Measurements from ENCODE around the gene NFIB.

The NFIB gene

DNA sequence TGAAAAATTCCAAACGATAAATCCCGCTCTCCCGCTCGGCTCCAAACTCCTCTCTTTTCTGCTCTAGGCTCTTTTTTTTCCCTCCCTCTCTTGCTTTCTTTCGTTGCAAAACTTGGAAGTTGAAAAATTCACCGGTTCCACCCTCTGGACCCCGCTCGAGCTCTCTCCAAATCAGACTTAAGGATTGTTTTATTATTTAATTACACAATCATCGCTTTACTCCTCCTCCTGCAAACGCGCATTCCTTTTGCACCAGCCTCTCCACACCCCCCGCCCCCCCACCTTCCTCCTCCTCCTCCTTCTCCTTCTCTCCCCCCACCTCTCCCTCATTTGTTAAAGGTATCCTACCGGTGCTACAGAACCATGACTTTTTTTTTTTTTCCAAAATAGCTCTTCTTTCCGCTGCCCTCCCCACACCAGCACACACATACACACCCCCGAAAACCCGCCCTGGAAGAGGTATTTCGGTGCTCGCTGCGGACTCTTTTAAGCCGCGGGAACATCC lies 535 bp upstream of the NFIB start:
- peaks cover 66% of the 10 kb centered on the region for H3K27me3 ChIP-seq (ENCODE audit: insufficient read depth, insufficient read length)
- peak overlapping the region; percentile 82 for H3K9ac ChIP-seq (ENCODE audit: insufficient read length, low read depth)
- peak overlapping the region; percentile 67 for H3K4me3 ChIP-seq (ENCODE audit: insufficient read length, low read depth)
- no peaks in the 10 kb centered on the region for H3K36me3 ChIP-seq (ENCODE audit: insufficient read depth, insufficient read length, low read length)
- no peaks in the 10 kb centered on the region for H3K4me1 ChIP-seq (ENCODE audit: insufficient read depth, insufficient read length)
- H3K9me3 ChIP-seq (ENCODE audit: insufficient read depth, low read length): no peaks in the 10 kb centered on the region
- TF ChIP-seq ZNF274 (IDR thresholded peaks at IDR 0.05; ENCODE audit: low read depth, low read length) (no peak), SUZ12 (IDR thresholded peaks at IDR 0.05; ENCODE audit: extremely low read depth, insufficient read depth, insufficient read length) (no peak), YY1 (IDR thresholded peaks at IDR 0.05; ENCODE audit: insufficient read depth, insufficient read length) (no peak)
- peak; percentile 68 for DNase-seq (ENCODE audit: low read depth, low spot score)

DNA sequence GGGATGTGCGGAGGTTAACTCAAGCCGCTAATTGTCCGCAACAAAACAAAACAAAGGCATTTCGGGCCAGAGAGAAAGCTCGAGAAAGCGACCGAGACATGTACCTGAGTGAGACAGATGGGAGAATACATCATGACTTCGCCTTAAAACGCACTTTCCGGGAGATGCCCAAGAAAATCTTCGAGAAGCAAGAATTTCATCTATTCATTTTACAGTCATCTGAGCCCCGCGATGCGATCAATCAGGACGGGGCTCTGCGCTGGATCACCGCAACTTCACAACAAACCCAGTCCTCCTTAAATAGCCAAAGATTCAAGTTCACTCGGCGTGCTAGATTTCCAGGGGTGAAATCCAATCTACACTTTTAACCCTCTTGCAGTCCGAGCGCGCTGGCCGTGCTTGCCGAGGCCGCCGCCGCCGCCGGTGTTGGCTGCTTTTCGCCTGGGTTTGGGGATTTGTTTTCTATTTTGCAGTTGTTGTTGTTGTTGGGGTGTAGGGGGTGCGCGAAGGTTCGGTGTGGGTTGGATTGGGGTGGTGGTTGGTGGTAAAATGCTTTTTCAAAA lies 482 bp downstream of the NFIB start:
- peak overlapping the region; percentile 54 for H3K9ac ChIP-seq (ENCODE audit: insufficient read length, low read depth)
- peak overlapping the region; percentile 53 for H3K4me3 ChIP-seq (ENCODE audit: insufficient read length, low read depth)
- DNase-seq (ENCODE audit: low read depth, low spot score): peak; percentile 30
- TF ChIP-seq SUZ12 (IDR thresholded peaks at IDR 0.05; ENCODE audit: extremely low read depth, insufficient read depth, insufficient read length) (no peak), ZNF274 (IDR thresholded peaks at IDR 0.05; ENCODE audit: low read depth, low read length) (no peak), YY1 (IDR thresholded peaks at IDR 0.05; ENCODE audit: insufficient read depth, insufficient read length) (no peak)
- H3K4me1 ChIP-seq (ENCODE audit: insufficient read depth, insufficient read length): no peaks in the 10 kb centered on the region
- H3K27me3 ChIP-seq (ENCODE audit: insufficient read depth, insufficient read length): peaks cover 56% of the 10 kb centered on the region
- no peaks in the 10 kb centered on the region for H3K36me3 ChIP-seq (ENCODE audit: insufficient read depth, insufficient read length, low read length)
- H3K9me3 ChIP-seq (ENCODE audit: insufficient read depth, low read length): no peaks in the 10 kb centered on the region

DNA sequence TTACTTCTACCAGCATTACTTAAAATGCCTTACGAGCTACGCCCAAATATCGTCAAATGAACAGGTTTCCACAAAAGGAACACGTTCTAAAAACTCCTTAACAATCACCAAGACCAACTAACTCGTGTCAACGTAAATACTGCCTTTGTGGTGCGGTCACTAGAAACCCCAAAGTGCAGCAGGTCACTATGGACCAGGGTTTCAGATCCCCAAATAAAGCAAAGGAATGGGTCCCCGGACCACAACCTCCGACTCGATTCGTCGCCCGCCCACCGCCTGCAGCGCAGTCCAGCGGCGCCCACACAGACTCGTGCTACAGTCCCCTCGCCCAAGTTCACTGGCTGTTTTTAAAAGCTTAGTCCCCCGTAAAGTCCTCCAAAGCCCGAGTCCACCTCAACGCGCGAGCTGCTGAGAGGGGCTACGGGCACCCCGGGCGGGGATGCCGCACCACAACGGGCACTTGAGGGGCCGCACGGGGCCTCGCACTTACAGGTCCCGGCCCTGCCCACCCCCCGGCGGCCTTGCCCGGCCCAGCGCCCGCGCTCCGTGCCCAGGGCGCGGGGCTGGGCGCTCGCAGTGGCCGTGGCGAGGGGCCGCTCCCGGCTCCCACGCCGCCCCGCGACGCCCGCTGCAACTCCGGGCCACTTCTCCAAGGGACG lies 1.1 kb downstream of the NFIB start:
- Histone ChIP-seq H3K9ac (ENCODE audit: insufficient read length, low read depth) (peak overlapping the region; percentile 54), H3K4me3 (ENCODE audit: insufficient read length, low read depth) (peak overlapping the region; percentile 53)
- DNase-seq (ENCODE audit: low read depth, low spot score): no peak

DNA sequence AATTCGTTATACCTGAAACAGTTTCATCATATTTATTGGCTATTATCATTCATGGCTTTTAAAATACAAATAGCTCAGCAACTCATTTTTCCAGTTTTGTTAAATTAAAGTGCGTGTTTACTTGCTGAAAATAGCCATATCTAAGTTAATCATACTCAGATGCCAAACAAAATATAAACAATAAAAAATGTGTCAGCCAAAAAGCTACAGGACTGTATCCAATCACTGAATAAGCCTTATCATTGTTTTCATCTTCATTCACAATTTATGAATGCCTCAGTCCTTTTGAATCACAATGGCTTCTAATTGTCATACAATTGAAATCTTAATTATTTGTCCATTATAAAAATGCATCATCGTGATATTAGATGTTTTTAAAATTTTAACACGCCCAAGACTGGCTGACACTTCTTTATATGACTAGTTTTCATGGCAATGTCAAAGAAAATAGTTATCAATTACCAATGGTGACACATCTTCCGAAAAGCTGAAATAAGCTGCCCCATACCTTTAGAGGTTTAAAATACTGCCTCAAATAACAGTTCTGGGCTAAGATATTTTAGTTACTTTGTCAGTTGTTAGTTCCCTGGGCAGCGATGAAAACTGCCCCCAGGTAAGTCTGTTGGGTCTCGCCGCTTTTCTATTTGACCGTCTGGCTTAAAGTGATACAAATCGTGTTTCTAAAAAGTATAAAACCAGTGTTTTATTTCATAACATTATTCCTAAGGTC lies 1.8 kb downstream of the NFIB start:
- no peak for DNase-seq (ENCODE audit: low read depth, low spot score)
- H3K4me1 ChIP-seq (ENCODE audit: insufficient read depth, insufficient read length): no peaks in the 10 kb centered on the region
- no peaks in the 10 kb centered on the region for H3K36me3 ChIP-seq (ENCODE audit: insufficient read depth, insufficient read length, low read length)
- no peaks in the 10 kb centered on the region for H3K9me3 ChIP-seq (ENCODE audit: insufficient read depth, low read length)
- peaks cover 42% of the 10 kb centered on the region for H3K27me3 ChIP-seq (ENCODE audit: insufficient read depth, insufficient read length)
- TF ChIP-seq YY1 (IDR thresholded peaks at IDR 0.05; ENCODE audit: insufficient read depth, insufficient read length) (no peak), SUZ12 (IDR thresholded peaks at IDR 0.05; ENCODE audit: extremely low read depth, insufficient read depth, insufficient read length) (no peak), ZNF274 (IDR thresholded peaks at IDR 0.05; ENCODE audit: low read depth, low read length) (no peak)
- peak overlapping the region; percentile 53 for H3K4me3 ChIP-seq (ENCODE audit: insufficient read length, low read depth)
- H3K9ac ChIP-seq (ENCODE audit: insufficient read length, low read depth): peak overlapping the region; percentile 35

More for the DNA sequence above, 1.1 kb downstream of the NFIB start:
- no peaks in the 10 kb centered on the region for H3K9me3 ChIP-seq (ENCODE audit: insufficient read depth, low read length)
- no peaks in the 10 kb centered on the region for H3K4me1 ChIP-seq (ENCODE audit: insufficient read depth, insufficient read length)
- TF ChIP-seq ZNF274 (IDR thresholded peaks at IDR 0.05; ENCODE audit: low read depth, low read length) (no peak), SUZ12 (IDR thresholded peaks at IDR 0.05; ENCODE audit: extremely low read depth, insufficient read depth, insufficient read length) (no peak)
- peaks cover 50% of the 10 kb centered on the region for H3K27me3 ChIP-seq (ENCODE audit: insufficient read depth, insufficient read length)
- H3K36me3 ChIP-seq (ENCODE audit: insufficient read depth, insufficient read length, low read length): no peaks in the 10 kb centered on the region

DNA sequence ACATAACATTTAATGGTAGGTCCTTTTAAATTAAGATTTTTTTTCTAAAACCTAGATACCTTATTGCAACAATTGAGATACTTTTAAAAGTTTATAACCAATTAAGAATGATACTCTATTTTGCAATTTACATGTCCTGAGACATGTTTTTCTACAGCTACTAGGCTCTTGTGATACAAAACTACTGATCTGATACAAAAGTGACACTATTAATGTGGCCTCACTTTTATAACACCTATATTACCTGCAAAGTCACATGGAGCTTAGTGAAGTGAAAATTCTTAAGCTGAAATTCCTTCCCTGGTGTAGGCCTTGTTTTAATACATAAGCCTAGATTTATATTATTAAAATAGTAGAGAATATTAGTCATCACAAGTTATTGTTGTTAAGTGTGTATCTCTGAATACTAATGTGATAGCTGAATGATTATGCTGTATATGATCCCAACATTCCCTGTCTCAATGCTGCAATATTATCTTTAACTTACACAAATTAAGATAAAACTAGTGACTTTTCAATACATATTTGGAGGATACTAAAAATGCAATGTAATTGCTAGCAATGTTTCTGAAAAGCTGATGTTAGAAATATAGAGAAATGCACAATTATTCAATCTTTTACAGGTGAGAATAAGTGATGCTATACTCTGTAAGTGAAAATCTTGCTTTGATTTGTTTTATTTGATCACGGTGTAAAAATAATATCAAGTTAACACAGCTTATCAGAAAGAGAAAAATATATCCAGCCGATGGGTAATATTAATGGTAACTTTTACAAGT lies 2.6 kb downstream of the NFIB start:
- no peak for TF ChIP-seq SUZ12 (IDR thresholded peaks at IDR 0.05; ENCODE audit: extremely low read depth, insufficient read depth, insufficient read length)
- TF ChIP-seq ZNF274 (IDR thresholded peaks at IDR 0.05; ENCODE audit: low read depth, low read length): no peak
- TF ChIP-seq YY1 (IDR thresholded peaks at IDR 0.05; ENCODE audit: insufficient read depth, insufficient read length): no peak
- no peaks in the 10 kb centered on the region for H3K36me3 ChIP-seq (ENCODE audit: insufficient read depth, insufficient read length, low read length)
- H3K27me3 ChIP-seq (ENCODE audit: insufficient read depth, insufficient read length): peaks cover 35% of the 10 kb centered on the region
- no peaks in the 10 kb centered on the region for H3K9me3 ChIP-seq (ENCODE audit: insufficient read depth, low read length)
- H3K9ac ChIP-seq (ENCODE audit: insufficient read length, low read depth): no peak overlapping the region
- DNase-seq (ENCODE audit: low read depth, low spot score): no peak
- H3K4me1 ChIP-seq (ENCODE audit: insufficient read depth, insufficient read length): no peaks in the 10 kb centered on the region
- H3K4me3 ChIP-seq (ENCODE audit: insufficient read length, low read depth): no peak overlapping the region

DNA sequence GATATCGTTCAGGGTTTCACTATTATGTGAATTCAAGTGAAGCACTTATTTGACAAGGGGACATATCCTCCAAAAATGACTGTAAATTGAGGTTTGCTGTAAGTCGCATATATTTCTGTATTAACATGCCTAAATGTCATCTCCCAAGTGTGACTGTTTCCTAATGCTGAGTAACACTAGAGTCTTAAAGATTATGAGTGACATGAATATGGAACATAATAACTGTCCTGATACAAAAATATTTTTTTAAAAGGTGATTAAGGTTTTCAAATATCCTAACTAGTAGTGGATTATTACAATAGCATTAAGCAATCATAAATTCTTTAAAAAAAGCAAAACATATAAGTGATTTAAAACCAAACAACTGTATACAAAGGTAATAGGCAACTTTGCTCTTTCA lies 3.6 kb downstream of the NFIB start:
- no peak for DNase-seq (ENCODE audit: low read depth, low spot score)
- H3K9me3 ChIP-seq (ENCODE audit: insufficient read depth, low read length): no peaks in the 10 kb centered on the region
- H3K27me3 ChIP-seq (ENCODE audit: insufficient read depth, insufficient read length): peaks cover 27% of the 10 kb centered on the region
- no peak overlapping the region for H3K4me3 ChIP-seq (ENCODE audit: insufficient read length, low read depth)
- TF ChIP-seq YY1 (IDR thresholded peaks at IDR 0.05; ENCODE audit: insufficient read depth, insufficient read length): no peak
- TF ChIP-seq SUZ12 (IDR thresholded peaks at IDR 0.05; ENCODE audit: extremely low read depth, insufficient read depth, insufficient read length): no peak
- TF ChIP-seq ZNF274 (IDR thresholded peaks at IDR 0.05; ENCODE audit: low read depth, low read length): no peak
- no peaks in the 10 kb centered on the region for H3K36me3 ChIP-seq (ENCODE audit: insufficient read depth, insufficient read length, low read length)
- no peaks in the 10 kb centered on the region for H3K4me1 ChIP-seq (ENCODE audit: insufficient read depth, insufficient read length)
- no peak overlapping the region for H3K9ac ChIP-seq (ENCODE audit: insufficient read length, low read depth)

Data from NT2/D1 (cell line).